H9 (cell line): ENCODE results near the gene ARHGAP10. TPM values are rescaled to one million over a fixed set of nuclear protein-coding genes. Genes with fewer than 3 reads are reported as not detected.

Experiments
- DNase-seq: peaks from one replicate; pipeline ENCODE4 v3.0.0-alpha.2; 2017
- H2AFZ ChIP-seq: one replicate; pipeline ENCODE4 v1.6.1; 2013; ENCODE audit warnings: mild to moderate bottlenecking, low read length, control low read depth, moderate library complexity
- H2AK5ac ChIP-seq: 2 replicates; pipeline ENCODE4 v1.6.1; 2013; ENCODE audit warnings: low read length, control low read depth, mixed read lengths; ENCODE audit not compliant: insufficient read length
- H2BK120ac ChIP-seq: one replicate; pipeline ENCODE4 v1.6.1; 2013; ENCODE audit warnings: low read depth, mild to moderate bottlenecking, low read length, control low read depth, inconsistent platforms; ENCODE audit not compliant: poor library complexity, severe bottlenecking
- H2BK12ac ChIP-seq: 2 replicates; pipeline ENCODE4 v1.6.1; 2013; ENCODE audit warnings: low read length, control low read depth, mixed read lengths, low read depth; ENCODE audit not compliant: insufficient read length
- H2BK15ac ChIP-seq: 2 replicates; pipeline ENCODE4 v1.6.1; 2013; ENCODE audit warnings: low read depth, low read length, control low read depth
- H2BK20ac ChIP-seq: one replicate; pipeline ENCODE4 v1.6.1; 2013; ENCODE audit warnings: low read depth, mild to moderate bottlenecking, low read length, control low read depth, inconsistent platforms; ENCODE audit not compliant: poor library complexity, severe bottlenecking
- H2BK5ac ChIP-seq: 2 replicates; pipeline ENCODE4 v1.6.1; 2013; ENCODE audit warnings: low read length, control low read depth, mixed read lengths; ENCODE audit not compliant: insufficient read length
- H3K14ac ChIP-seq: 2 replicates; pipeline ENCODE4 v1.6.1; 2013; ENCODE audit warnings: low read length, control low read depth; ENCODE audit not compliant: insufficient read depth
- H3K18ac ChIP-seq: 2 replicates; pipeline ENCODE4 v1.6.1; 2013; ENCODE audit warnings: low read depth, mild to moderate bottlenecking, mixed read lengths, low read length, control low read depth; ENCODE audit not compliant: insufficient read length
- H3K23ac ChIP-seq: 2 replicates; pipeline ENCODE4 v1.6.1; 2013; ENCODE audit warnings: low read length, control low read depth, mixed read lengths, low read depth; ENCODE audit not compliant: insufficient read length
- H3K23me2 ChIP-seq: 2 replicates; pipeline ENCODE4 v1.6.1; 2013; ENCODE audit warnings: low read depth, mild to moderate bottlenecking, mixed read lengths, low read length, control low read depth; ENCODE audit not compliant: insufficient read length, poor library complexity, severe bottlenecking
- H3K27ac ChIP-seq: 2 replicates; pipeline ENCODE4 v1.5.1; 2013; ENCODE audit warnings: low read length, control low read depth, mixed read lengths, low read depth; ENCODE audit not compliant: insufficient read length
- H3K27me3 ChIP-seq: 2 replicates; pipeline ENCODE4 v1.6.1; 2013; ENCODE audit warnings: low read length, control low read depth, inconsistent platforms; ENCODE audit not compliant: insufficient read depth
- H3K4ac ChIP-seq: 2 replicates; pipeline ENCODE4 v1.6.1; 2013; ENCODE audit warnings: low read depth, mild to moderate bottlenecking, control low read depth, inconsistent platforms, low read length, moderate library complexity
- H3K4me1 ChIP-seq: 2 replicates; pipeline ENCODE4 v1.6.1; 2013; ENCODE audit warnings: low read length, control low read depth, inconsistent platforms; ENCODE audit not compliant: insufficient read depth
- H3K4me2 ChIP-seq: 2 replicates; pipeline ENCODE4 v1.6.1; 2013; ENCODE audit warnings: low read length, control low read depth, mixed read lengths; ENCODE audit not compliant: insufficient read length, insufficient read depth
- H3K56ac ChIP-seq: 2 replicates; pipeline ENCODE4 v1.6.1; 2013; ENCODE audit warnings: low read depth, mild to moderate bottlenecking, mixed read lengths, low read length, control low read depth; ENCODE audit not compliant: insufficient read length
- H3K79me1 ChIP-seq: 2 replicates; pipeline ENCODE4 v1.6.1; 2013; ENCODE audit warnings: low read depth, mild to moderate bottlenecking, moderate library complexity, low read length, control low read depth, inconsistent platforms; ENCODE audit not compliant: insufficient read depth, poor library complexity, severe bottlenecking
- H3K79me2 ChIP-seq: 2 replicates; pipeline ENCODE4 v1.6.1; 2013; ENCODE audit warnings: low read length, control low read depth, inconsistent platforms; ENCODE audit not compliant: insufficient read depth
- H3K9ac ChIP-seq: 2 replicates; pipeline ENCODE4 v1.6.1; 2013; ENCODE audit warnings: low read length, control low read depth, mixed read lengths; ENCODE audit not compliant: insufficient read length; ENCODE audit errors: extremely low read depth
- H3K9me3 ChIP-seq: one replicate; pipeline ENCODE4 v1.6.1; 2013; ENCODE audit warnings: low read depth, low read length, inconsistent platforms; ENCODE audit not compliant: control insufficient read depth
- H3T11ph ChIP-seq: one replicate; pipeline ENCODE4 v1.6.1; 2013; ENCODE audit warnings: mild to moderate bottlenecking, low read length, control low read depth, inconsistent platforms
- H4K20me1 ChIP-seq: one replicate; pipeline ENCODE4 v1.6.1; 2013; ENCODE audit not compliant: control insufficient read depth, insufficient read length, insufficient read depth
- H4K5ac ChIP-seq: 2 replicates; pipeline ENCODE4 v1.6.1; 2013; ENCODE audit warnings: low read depth, mild to moderate bottlenecking, mixed read lengths, low read length, control low read depth; ENCODE audit not compliant: insufficient read length
- H4K8ac ChIP-seq: replicated peaks from 2 replicates; pipeline ENCODE4 v1.6.1; 2013; ENCODE audit warnings: low read length, control low read depth, mixed read lengths, low read depth; ENCODE audit not compliant: insufficient read length
- H4K91ac ChIP-seq: 2 replicates; pipeline ENCODE4 v1.6.1; 2013; ENCODE audit warnings: low read depth, mild to moderate bottlenecking, moderate library complexity, mixed read lengths, low read length, control low read depth; ENCODE audit not compliant: insufficient read length
- H3K27ac Mint-ChIP-seq, 3 experiments: 2 replicates in 2 of 3; 3 replicates in 1 of 3; pipeline ENCODE4 v1.8.0; 2020 to 2021; ENCODE audit warnings: mixed read lengths in 3 of 3, mild to moderate bottlenecking in 1 of 3, moderate library complexity in 1 of 3
- H3K27me3 Mint-ChIP-seq: 2 replicates; pipeline ENCODE4 v1.8.0; 2021; ENCODE audit warnings: low read depth, mild to moderate bottlenecking, moderate library complexity, mixed read lengths
- H3K36me3 Mint-ChIP-seq, 3 experiments: 2 replicates in 2 of 3; 3 replicates in 1 of 3; pipeline ENCODE4 v1.8.0; 2020 to 2021; ENCODE audit warnings: low read depth in 3 of 3, mixed read lengths in 3 of 3; ENCODE audit not compliant: insufficient read depth in 1 of 3
- H3K4me1 Mint-ChIP-seq, 2 experiments: 2 replicates each; pipeline ENCODE4 v1.8.0; 2020; ENCODE audit warnings: mixed read lengths in 2 of 2
- H3K4me3 Mint-ChIP-seq, 2 experiments: 2 replicates in 1 of 2; 3 replicates in 1 of 2; pipeline ENCODE4 v1.8.0; 2020 to 2021; ENCODE audit warnings: mild to moderate bottlenecking in 2 of 2, mixed read lengths in 2 of 2, moderate library complexity in 1 of 2
- H3K9me3 Mint-ChIP-seq, 2 experiments: 2 replicates in 1 of 2; 3 replicates in 1 of 2; pipeline ENCODE4 v1.8.0; 2020; ENCODE audit warnings: mild to moderate bottlenecking in 2 of 2, mixed read lengths in 2 of 2, moderate library complexity in 1 of 2
- CTCF ChIP-seq: fragments of 200-600 bp; sonication (generic); conservative IDR thresholded peaks from 3 replicates; pipeline ENCODE4 v1.8.0; 2021; ENCODE audit warnings: antibody characterized with exemption, mild to moderate bottlenecking
- WGBS: extraction: QIAGEN DNeasy Blood & Tissue Kit; methylation state at CpG from one replicate; pipeline ENCODE4 v1.1.7; 2013; ENCODE audit warnings: missing lambda C conversion rate, low lambda C conversion rate, mixed read lengths; ENCODE audit not compliant: insufficient read length; ENCODE audit errors: extremely low coverage; 5-methylcytosine and 5-hydroxymethylcytosine counted together
- total RNA-seq: library from RNA; stranded (reverse); gene quantifications from 2 replicates; pipeline ENCODE4 v1.2.1, GENCODE V29; 2021

Gene ARHGAP10
- total RNA-seq, 1 experiment from 2014 or later: 7.8 TPM

- Mint-ChIP-seq H3K27me3 (no peaks in the 10 kb centered on the region), H3K36me3 (no peaks in the 10 kb centered on the region; a peak in 2 of 7 replicates), H3K27ac (no peak overlapping the region), H3K4me1 (peaks cover 20 to 24% of the 10 kb centered on the region in 2 experiments), H3K9me3 (peaks cover 0 to 2% of the 10 kb centered on the region in 2 experiments; a peak in 2 of 5 replicates), H3K4me3 (no peak overlapping the region)
- H3K9ac ChIP-seq: no peak overlapping the region
- no peak overlapping the region for H4K91ac ChIP-seq
- DNase-seq: no peak
- no peak overlapping the region for H4K8ac ChIP-seq
- no peak overlapping the region for H3K4ac ChIP-seq
- H3K56ac ChIP-seq: no peak overlapping the region
- no peaks in the 10 kb centered on the region for H3K79me2 ChIP-seq
- H4K20me1 ChIP-seq: no peaks in the 10 kb centered on the region
- H2AK5ac ChIP-seq: no peak overlapping the region
- H3K14ac ChIP-seq: no peak overlapping the region
- no peak overlapping the region for H2AFZ ChIP-seq
- no peak overlapping the region for H3K27ac ChIP-seq
- no peak for TF ChIP-seq CTCF
- no peaks in the 10 kb centered on the region for H3K27me3 ChIP-seq
- no peaks in the 10 kb centered on the region for H3K23me2 ChIP-seq
- H2BK120ac ChIP-seq: no peak overlapping the region
- H3K18ac ChIP-seq: no peak overlapping the region
- H3K79me1 ChIP-seq: no peaks in the 10 kb centered on the region
- no peak overlapping the region for H2BK5ac ChIP-seq
- no peak overlapping the region for H4K5ac ChIP-seq
- no peak overlapping the region for H3T11ph ChIP-seq
- no peak overlapping the region for H2BK20ac ChIP-seq
- no CpG with 5 or more reads among the region's 7 CpGs for WGBS
- no peak overlapping the region for H3K23ac ChIP-seq
- H2BK12ac ChIP-seq: no peak overlapping the region
- H2BK15ac ChIP-seq: no peak overlapping the region
- H3K4me2 ChIP-seq: no peak overlapping the region
- no peaks in the 10 kb centered on the region for H3K4me1 ChIP-seq
- no peaks in the 10 kb centered on the region for H3K9me3 ChIP-seq
These were observed 295.3 kb downstream of the ARHGAP10 start for GRCh38 chr4:148027201-148027600.
